Measurements from ENCODE around the gene RBM6.

RBM6 gene

DNA sequence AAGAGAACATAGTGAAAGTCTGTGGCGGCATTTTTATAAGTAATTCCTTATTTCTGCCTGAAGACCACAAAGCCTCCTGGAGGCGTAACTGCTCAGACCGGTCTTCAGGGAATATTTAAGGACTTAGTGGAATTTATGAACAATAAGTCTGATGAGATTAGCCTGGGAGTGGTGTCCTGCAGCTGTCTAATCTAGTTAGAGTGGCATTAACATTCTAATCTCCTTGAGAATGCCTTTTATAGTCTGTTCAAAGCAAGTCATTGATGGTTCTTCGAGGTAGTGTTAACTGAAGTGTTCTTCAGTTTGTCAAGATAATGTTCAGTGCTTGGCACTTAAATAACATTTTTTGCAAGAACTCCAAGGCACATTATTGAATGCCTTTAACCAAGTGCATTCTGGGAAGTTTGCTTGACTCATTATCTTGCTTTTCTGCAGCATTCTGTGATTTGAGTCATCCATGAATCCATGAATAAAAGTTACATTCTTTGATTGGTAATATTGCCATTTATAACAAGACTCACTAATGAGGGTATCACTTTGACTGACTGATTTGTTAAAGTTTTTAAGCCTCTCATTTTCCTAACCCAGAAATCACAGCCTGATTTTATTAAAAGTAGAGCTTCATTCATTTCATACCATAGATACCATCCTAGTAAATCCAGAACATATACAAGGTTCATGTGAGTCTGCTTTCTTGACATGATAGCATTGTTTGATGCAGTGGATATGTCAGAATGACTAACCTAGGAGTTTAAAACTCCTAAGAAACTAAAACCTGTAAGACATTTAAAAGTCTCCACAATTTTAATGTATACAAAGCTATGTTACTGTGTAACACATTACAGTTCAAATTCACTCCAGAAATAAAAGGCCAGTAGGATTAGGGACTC lies 161.3 kb downstream of the RBM6 start:
- peak; percentile 33 for DNase-seq

DNA sequence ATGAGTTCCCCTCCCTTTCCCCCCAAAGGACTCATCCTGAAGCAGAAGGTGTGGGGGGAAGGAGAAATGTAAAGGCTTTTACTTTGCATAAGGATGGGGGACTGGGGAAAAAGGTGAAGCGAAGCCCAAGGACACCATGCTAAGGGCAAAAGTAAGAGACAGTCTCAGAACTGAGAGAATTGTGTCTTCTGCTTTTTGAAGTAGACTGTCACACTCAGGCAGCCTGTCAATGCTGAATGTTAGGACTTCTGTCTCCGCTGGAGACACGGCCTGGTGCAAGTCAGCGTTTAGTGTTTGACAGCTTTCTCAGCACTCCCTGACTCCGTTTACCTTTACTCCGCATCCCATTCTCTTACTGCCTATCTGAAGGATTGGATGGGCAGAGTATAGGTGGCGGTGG lies 162.6 kb downstream of the RBM6 start:
- DNase-seq = no peak

GRCh38 chr3:50111757-50112156 lies 171.8 kb downstream of the RBM6 start:
- DNase-seq = no peak

GRCh38 chr3:50112462-50112861 lies 172.5 kb downstream of the RBM6 start:
- DNase-seq = no peak

DNA sequence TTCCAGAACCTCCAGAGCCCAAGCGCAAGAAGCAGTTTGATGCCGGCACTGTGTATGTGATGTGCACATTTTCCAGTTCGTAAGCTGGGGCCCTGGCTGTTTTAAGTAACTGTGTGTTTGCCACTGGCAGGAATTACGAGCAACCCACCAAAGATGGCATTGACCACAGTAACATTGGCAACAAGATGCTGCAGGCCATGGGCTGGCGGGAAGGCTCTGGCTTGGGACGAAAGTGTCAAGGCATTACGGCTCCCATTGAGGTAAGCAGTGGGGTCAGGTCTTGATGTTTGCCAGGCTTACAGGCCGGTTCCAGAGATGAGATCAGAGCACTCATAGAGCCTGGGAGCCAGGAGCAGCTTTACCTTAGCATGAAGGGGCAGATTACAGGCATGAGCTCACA lies 177.2 kb downstream of the RBM6 start:
- no peak for DNase-seq

GRCh38 chr3:50118237-50118636 lies 178.3 kb downstream of the RBM6 start:
- no peak for DNase-seq

- DNase-seq = no peak
These were observed 179.8 kb downstream of the RBM6 start for GRCh38 chr3:50119786-50120185.

- no peak for DNase-seq
These were observed 180.6 kb downstream of the RBM6 start for GRCh38 chr3:50120364-50121071.

GRCh38 chr3:50121072-50122032 lies 181.4 kb downstream of the RBM6 start:
- DNase-seq = peak; percentile 92

GRCh38 chr3:50122071-50122470 lies 182.1 kb downstream of the RBM6 start:
- DNase-seq = no peak

- DNase-seq = no peak
These were observed 182.9 kb downstream of the RBM6 start for GRCh38 chr3:50122661-50123391.

DNA sequence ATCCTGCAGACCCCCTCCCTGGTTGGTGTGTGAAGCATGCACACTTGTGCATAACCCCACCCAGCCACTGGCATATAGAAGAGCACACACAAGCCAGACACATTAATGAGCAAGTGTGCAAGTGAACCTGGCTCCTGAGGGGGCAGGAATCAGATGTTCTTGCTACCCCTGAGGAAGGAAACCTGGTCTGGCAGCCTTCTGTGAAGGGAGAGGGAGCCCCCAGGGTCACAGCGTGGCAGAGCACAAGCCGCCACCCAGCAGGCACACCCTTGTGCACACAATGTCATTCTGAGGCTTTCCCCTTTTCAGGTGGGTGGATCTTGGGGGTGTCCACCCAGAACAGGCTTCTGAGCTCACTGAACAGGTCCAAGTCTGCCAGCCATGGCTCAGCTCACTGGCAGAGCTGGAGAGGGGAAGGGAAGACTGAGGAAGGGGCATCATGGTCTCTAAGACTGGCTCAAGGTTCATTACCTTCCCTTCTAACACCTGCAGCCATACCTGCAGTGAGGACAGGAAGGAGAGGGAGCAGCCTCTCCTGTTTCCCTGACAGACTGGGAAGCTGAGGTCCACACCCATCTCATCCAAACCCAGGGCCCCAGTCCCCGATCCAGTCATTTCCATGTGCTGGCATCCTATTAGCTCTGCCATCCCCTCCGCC lies 183.6 kb downstream of the RBM6 start:
- no peak for DNase-seq

- DNase-seq = no peak
These were observed 184.3 kb downstream of the RBM6 start for GRCh38 chr3:50124052-50124799.

GRCh38 chr3:50124800-50125178 lies 184.8 kb downstream of the RBM6 start:
- no peak for DNase-seq

DNA sequence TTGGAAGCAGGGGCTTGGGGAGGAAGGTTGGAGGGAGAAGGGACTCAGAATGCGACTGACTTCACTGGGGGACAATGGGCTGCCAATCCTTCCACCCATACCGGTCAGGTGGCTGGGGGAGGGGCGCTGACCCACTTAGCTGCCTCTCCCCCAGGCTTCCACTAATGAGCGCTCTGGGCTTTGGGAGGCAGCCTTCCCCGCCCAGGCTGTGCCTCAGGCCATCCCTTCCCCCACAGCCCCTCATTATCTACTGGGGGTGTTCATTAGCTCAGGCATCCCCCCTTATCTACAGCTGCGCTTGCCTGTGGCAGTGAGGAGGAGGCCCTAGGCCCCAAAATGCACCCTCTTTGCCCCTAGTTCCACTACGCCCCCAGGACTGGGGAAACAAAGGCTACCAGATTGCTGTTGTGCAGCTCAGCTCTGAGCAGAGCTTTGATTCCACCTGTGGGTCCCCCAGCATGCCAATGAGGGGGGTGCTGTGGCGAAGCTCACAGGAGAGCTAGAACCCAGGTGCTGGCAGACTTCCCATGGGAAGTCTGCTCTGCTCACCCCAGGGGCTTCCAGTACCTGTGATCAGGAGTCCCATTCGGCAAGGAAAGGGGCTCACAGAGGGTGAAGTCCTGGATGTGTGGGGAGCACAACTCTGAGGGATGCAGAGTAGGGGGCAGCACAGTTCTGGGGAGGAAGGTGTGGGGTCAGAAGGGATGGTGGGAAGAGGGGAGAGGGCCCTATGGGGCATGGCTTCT lies 185.8 kb downstream of the RBM6 start:
- DNase-seq = no peak

GRCh38 chr3:50126287-50127211 lies 186.6 kb downstream of the RBM6 start:
- DNase-seq = no peak

Measured in hematopoietic multipotent progenitor cell treated with erythropoietin and hydrocortisone succinate and interleukin-3 and kit ligand, for 6 days (in vitro differentiated cells).